Measurements from ENCODE around the gene CEP55. TPM values are rescaled to one million over a fixed set of nuclear protein-coding genes. Genes with fewer than 3 reads are reported as not detected.

Gene CEP55
- total RNA-seq, 1 donor from 2014 or later, result 0.35 TPM

DNA sequence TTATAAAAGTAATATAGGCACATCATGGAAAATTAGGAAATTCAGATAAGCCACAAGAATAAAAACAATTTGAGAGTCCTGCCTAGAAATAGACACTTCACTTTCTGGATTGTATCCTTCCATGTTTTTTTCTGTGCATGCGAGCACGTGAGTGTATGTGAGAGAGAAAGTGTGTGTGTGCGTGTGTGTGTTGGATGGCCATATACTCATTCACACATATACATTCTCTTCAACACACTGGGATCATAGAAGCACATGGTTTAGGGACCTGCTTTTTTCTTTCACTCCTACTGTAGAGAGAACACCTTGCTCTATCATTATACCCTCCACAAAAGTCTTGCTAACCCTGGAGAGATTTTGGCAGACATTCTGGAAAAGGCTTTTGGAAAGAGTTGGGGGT is 77.5 kb downstream of the CEP55 start:
- no peak for TF ChIP-seq CTCF (IDR thresholded peaks at IDR 0.05)
- no peak for ATAC-seq
- Histone ChIP-seq H3K4me3 (no peak overlapping the region), H3K27ac (no peak overlapping the region), H3K36me3 (no peaks in the 10 kb centered on the region), H3K9me3 (no peaks in the 10 kb centered on the region), H3K27me3 (peaks cover 10% of the 10 kb centered on the region), H3K4me1 (peaks cover 9% of the 10 kb centered on the region)
- intact Hi-C loops (cut with DNase I), result no loop called here
- DNase-seq, result no peak

DNA sequence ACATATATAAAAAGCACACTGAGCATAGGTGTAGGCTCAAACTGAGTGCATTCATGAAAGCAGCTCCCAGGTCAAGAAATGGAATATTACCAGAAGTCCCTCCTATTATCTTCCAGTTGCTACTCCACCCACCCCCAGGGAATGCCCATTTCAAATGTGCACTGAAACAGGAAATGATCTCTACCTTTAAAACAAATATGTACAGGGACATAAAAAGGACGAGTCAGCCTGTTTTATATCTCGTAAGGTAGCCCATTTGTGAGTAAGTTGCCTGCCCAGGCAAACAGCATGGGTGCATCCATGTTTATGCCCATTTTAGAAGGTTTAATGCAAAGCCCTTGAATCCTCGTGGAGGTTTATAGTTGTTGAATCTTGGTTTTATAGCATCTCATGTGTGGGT is 80.5 kb downstream of the CEP55 start:
- peaks cover 2% of the 10 kb centered on the region for H3K27me3 ChIP-seq
- H3K4me1 ChIP-seq, result peaks cover 9% of the 10 kb centered on the region
- no peaks in the 10 kb centered on the region for H3K9me3 ChIP-seq
- no peaks in the 10 kb centered on the region for H3K36me3 ChIP-seq
- H3K27ac ChIP-seq, result no peak overlapping the region
- ATAC-seq, result no peak
- DNase-seq, result no peak
- intact Hi-C loops (cut with DNase I), result no loop called here
- H3K4me3 ChIP-seq, result no peak overlapping the region
- TF ChIP-seq CTCF (IDR thresholded peaks at IDR 0.05), result no peak

DNA sequence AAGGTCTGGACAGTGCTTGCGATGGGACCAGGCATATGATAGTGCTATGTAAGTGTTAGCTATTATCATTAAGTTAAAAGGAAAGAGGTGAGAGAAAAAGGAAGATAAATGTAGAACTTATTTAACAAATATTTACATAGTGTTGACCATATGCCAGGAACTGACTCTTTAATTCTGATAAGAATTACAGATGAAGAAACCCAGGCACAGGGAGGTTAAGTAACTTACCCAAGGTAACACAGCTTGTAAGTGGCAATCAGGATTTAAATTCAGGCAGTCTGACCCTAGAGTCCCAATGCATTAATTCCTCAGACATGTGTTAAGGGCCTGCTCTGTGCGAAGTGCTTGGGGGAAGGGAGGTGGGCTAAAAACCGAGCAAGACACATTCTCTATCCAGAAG is 81.2 kb downstream of the CEP55 start:
- DNase-seq (no peak), ATAC-seq (no peak)
- H3K36me3 ChIP-seq, result no peaks in the 10 kb centered on the region
- H3K9me3 ChIP-seq, result no peaks in the 10 kb centered on the region
- H3K4me1 ChIP-seq, result peaks cover 9% of the 10 kb centered on the region
- no peaks in the 10 kb centered on the region for H3K27me3 ChIP-seq
- intact Hi-C loops (cut with DNase I), result no loop called here
- no peak overlapping the region for H3K27ac ChIP-seq
- H3K4me3 ChIP-seq, result no peak overlapping the region
- no peak for TF ChIP-seq CTCF (IDR thresholded peaks at IDR 0.05)

Other genes starting within 250 kb of the CEP55 start
- gene MYOF, start 14.3 kb upstream of the CEP55 start, total RNA-seq, result 132 TPM
- 4.9 TPM for gene FFAR4, start 70.1 kb downstream of the CEP55 start, total RNA-seq
- gene RBP4, start 104.6 kb downstream of the CEP55 start, total RNA-seq, result 18.6 TPM
- not detected for gene PDE6C, start 115.9 kb downstream of the CEP55 start, total RNA-seq
- 12.0 TPM for gene FRA10AC1, start 206.0 kb downstream of the CEP55 start, total RNA-seq

Data from upper lobe of right lung (tissue), 1 donor.